Thymus (tissue), 11 donors: ENCODE results near the gene KCNJ16. TPM values are rescaled to one million over a fixed set of nuclear protein-coding genes. Genes with fewer than 3 reads are reported as not detected.
A peak's percentile ranks its signal among the peaks of the same experiment; 100 is the strongest.

Source experiments
- DNase-seq, 9 donors: peaks; one replicate each; pipeline ENCODE4 v3.0.0-alpha.2; 2013; ENCODE audit warnings: low spot score in 9 of 9, low read depth in 6 of 9, missing footprints in 1 of 9
- H3K27ac ChIP-seq, 2 donors: one replicate each; pipeline ENCODE4 v1.5.1; 2013; ENCODE audit warnings: control low read depth in 1 of 2, low read depth in 1 of 2, low read length in 1 of 2, mild to moderate bottlenecking in 1 of 2, moderate library complexity in 1 of 2
- H3K27me3 ChIP-seq, 2 donors: one replicate each; pipeline ENCODE4 v1.5.1; 2013; ENCODE audit warnings: low read length in 1 of 2; ENCODE audit not compliant: control insufficient read depth in 2 of 2, insufficient read depth in 1 of 2
- H3K36me3 ChIP-seq, 2 donors: one replicate each; pipeline ENCODE4 v1.5.1; 2013; ENCODE audit warnings: low read length in 1 of 2, mild to moderate bottlenecking in 1 of 2, moderate library complexity in 1 of 2; ENCODE audit not compliant: control insufficient read depth in 2 of 2, insufficient read depth in 2 of 2
- H3K4me1 ChIP-seq, 2 donors: one replicate each; pipeline ENCODE4 v1.5.1; 2013; ENCODE audit warnings: low read length in 2 of 2; ENCODE audit not compliant: control insufficient read depth in 2 of 2, insufficient read depth in 2 of 2
- H3K4me3 ChIP-seq, 2 donors: one replicate each; pipeline ENCODE4 v1.5.1; 2013; ENCODE audit warnings: low read length in 2 of 2, control low read depth in 1 of 2, mild to moderate bottlenecking in 1 of 2
- H3K9me3 ChIP-seq, 2 donors: one replicate each; pipeline ENCODE4 v1.5.1; 2013; ENCODE audit warnings: low read length in 1 of 2, mild to moderate bottlenecking in 1 of 2; ENCODE audit not compliant: control insufficient read depth in 2 of 2, insufficient read depth in 1 of 2
- WGBS: extraction: QIAGEN DNeasy Blood & Tissue Kit; methylation state at CpG from one replicate; pipeline ENCODE4 v1.1.7; 2013; 5-methylcytosine and 5-hydroxymethylcytosine counted together
- polyA plus RNA-seq: library from polyadenylated mRNA; stranded (reverse); fragments of 200-250 nt; gene quantifications from one replicate; pipeline ENCODE4 v1.2.3, GENCODE V29; 2013
- total RNA-seq: library from RNA; stranded (reverse); fragments of 120-200 nt; gene quantifications from one replicate; pipeline ENCODE4 v1.2.4, GENCODE V29; 2013
- donor health status: healthy.

The KCNJ16 gene
- total and polyA plus RNA-seq, 2 donors: 0.05 to 3.9 TPM

DNA sequence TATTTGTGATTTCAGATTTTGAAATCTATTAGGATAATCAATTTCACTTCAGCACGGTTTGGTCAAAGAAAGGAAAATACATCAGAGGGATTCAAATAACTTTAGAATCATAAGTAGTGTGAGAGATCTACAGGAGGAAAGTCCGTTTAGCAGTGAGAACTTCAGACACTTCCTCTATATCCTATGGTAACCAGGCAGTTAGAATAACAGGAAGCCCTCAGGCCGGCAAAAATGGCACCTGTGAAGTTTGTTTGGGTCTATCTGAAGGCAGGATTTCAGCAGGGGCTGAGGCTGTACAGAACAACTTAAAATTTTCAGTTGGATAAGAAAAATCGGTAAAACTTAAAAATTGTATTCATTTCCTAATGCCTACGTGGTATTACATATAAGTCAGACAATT, 24.9 kb downstream of the KCNJ16 start:
- peak in 2 of 9 donors; percentile 10 to 19 for DNase-seq
- no peaks in the 10 kb centered on the region for H3K9me3 ChIP-seq
- no peaks in the 10 kb centered on the region for H3K27me3 ChIP-seq
- no peak overlapping the region for H3K27ac ChIP-seq
- no peak overlapping the region for H3K4me3 ChIP-seq
- H3K4me1 ChIP-seq: no peaks in the 10 kb centered on the region
- WGBS: 22% methylated on average over 5 of the region's 5 CpGs
- H3K36me3 ChIP-seq: no peaks in the 10 kb centered on the region

DNA sequence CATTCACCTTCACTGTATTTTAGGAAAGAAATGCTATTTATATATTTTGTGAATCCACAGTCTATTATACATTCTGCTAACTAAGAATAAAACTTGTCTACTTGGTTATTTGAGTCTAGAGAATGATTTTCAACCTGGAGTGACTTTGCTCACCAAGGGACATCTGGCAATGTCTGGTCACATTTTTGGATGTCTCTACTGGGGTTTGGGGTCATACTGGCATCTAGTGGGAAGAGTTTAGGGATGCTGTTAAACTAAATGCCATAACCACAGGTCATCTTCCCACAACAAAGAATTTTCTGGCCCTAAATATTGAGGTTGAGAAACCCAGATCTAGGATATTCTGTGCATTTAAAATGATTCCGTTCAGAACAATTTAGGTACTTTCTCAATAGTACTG, 26.0 kb downstream of the KCNJ16 start:
- no peak for DNase-seq
- Histone ChIP-seq H3K27me3 (no peaks in the 10 kb centered on the region), H3K27ac (no peak overlapping the region), H3K9me3 (no peaks in the 10 kb centered on the region), H3K4me3 (no peak overlapping the region), H3K36me3 (no peaks in the 10 kb centered on the region), H3K4me1 (no peaks in the 10 kb centered on the region)
- WGBS: 100% methylated on average over 1 of the region's 1 CpG

DNA sequence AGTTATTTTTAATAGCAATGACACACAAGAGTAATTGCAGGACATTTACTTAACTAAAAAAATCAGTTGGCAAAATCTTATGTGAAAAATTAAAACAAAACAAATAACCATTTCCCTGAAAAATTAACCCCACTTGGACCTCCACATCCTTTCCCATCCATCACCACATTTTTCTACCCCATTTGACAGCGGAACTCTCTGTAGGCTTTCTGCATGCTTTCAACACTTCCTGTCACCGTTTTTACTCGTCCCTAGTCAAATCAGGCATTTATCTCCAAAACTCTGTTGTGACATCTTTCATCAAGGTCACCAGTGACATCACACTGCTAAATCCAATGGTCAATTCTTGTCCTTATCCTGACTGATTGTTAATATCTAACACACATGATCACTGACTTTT, 27.5 kb downstream of the KCNJ16 start:
- Histone ChIP-seq H3K27me3 (no peaks in the 10 kb centered on the region), H3K4me3 (no peak overlapping the region), H3K36me3 (no peaks in the 10 kb centered on the region), H3K4me1 (no peaks in the 10 kb centered on the region), H3K9me3 (no peaks in the 10 kb centered on the region), H3K27ac (no peak overlapping the region)
- no peak for DNase-seq
- 76% methylated on average over 3 of the region's 3 CpGs for WGBS

DNA sequence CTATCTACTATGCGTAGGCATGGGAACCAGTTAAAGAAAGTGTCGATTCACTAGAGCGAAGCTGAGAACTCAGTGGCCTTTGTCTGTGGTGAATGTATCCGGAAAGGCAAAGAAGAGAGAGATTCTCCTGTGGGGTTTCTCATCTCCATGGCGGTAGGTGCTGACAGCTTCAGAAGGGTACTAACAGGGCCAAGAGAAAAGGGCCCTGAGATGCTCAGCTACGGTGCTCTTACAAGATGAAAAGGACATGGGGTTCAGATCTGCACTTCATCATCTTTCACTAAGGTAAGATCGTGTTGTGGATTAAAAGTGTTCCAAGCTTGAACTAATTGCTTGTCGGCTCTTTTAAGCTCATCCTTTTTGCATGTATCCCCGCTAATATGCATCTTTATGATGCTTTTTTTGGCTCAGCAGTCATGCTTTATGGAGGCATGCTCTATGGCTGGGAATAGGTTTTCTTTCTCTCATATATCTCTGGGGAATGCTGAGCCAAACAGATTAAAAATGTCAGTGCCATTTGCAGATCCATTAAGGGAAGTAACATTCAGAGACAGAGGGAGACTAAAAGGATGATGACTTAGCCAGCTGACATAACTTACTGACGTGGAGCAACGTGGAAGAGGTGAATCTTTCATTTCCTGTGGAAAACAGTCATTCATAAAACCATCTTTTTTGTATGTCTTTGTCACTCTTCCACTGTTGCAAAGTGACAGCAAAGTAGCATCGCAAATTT, 29.9 kb downstream of the KCNJ16 start:
- H3K4me1 ChIP-seq: no peaks in the 10 kb centered on the region
- no peaks in the 10 kb centered on the region for H3K27me3 ChIP-seq
- whole genome bisulfite sequencing: 84% methylated on average over 12 of the region's 12 CpGs
- no peak for DNase-seq
- H3K27ac ChIP-seq: no peak overlapping the region
- no peak overlapping the region for H3K4me3 ChIP-seq
- no peaks in the 10 kb centered on the region for H3K9me3 ChIP-seq
- H3K36me3 ChIP-seq: no peaks in the 10 kb centered on the region

DNA sequence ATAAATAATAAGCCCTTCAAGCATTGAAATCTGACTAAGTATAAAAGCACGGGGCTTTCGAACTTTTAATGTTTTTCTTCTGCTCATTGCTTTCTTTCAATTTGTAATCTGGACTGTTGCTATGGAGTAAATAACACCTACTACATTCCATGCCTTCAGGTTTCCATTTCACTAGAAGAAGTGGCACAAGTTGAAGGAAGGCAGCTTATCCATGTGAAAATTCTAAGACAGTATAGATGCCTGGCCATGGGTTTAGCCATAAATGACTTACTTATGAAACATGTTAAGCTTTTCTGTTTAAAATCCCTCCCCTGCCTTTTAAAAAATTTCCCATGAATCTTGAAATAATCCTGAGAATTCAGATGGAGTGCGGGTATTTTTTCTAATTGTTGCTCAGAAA, 30.6 kb downstream of the KCNJ16 start:
- WGBS: 98% methylated on average over 3 of the region's 3 CpGs
- H3K4me1 ChIP-seq: no peaks in the 10 kb centered on the region
- DNase-seq: no peak
- H3K4me3 ChIP-seq: no peak overlapping the region
- no peak overlapping the region for H3K27ac ChIP-seq
- H3K27me3 ChIP-seq: no peaks in the 10 kb centered on the region
- H3K9me3 ChIP-seq: no peaks in the 10 kb centered on the region
- no peaks in the 10 kb centered on the region for H3K36me3 ChIP-seq

DNA sequence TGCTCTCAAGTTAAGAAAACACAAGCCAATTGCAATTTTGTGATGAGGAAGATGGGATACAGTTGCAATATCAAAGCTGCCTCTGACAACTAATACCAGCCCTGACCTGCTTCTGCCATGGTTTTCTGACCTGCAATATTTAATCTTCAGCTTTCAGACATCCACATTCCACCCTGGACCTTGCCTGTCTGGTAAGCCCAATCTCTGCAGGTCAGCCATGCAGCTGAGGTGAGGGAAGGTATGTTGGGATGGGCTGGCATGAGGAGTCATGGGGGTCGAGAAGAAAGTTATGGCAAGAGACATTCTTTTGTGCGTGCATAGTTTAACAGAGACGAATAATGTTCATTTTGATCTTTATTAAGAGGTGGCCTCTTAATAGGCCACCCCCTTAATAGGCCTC, 31.5 kb downstream of the KCNJ16 start:
- H3K27ac ChIP-seq: no peak overlapping the region
- DNase-seq: no peak
- 83% methylated on average over 3 of the region's 3 CpGs for WGBS
- no peaks in the 10 kb centered on the region for H3K36me3 ChIP-seq
- H3K4me1 ChIP-seq: no peaks in the 10 kb centered on the region
- no peaks in the 10 kb centered on the region for H3K27me3 ChIP-seq
- no peaks in the 10 kb centered on the region for H3K9me3 ChIP-seq
- no peak overlapping the region for H3K4me3 ChIP-seq

DNA sequence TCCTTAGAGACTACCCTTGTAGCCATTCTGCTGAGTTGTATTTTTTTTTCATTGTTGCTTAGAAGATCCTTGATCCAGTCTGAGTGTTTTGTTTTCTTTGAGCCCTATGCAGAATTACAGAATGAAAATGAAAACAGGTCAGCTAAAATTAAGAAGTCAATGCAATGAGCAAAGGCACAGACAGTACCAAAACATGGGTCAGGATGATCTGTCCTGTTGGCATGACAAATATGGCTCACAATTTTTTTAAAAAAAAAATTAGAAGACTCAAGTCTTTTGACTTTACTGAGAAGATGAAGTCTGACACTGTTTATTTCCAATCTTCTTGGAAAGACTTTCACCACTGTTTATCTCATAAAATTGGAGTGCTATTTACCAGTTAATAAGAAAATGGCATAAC, 32.4 kb downstream of the KCNJ16 start:
- Histone ChIP-seq H3K9me3 (no peaks in the 10 kb centered on the region), H3K4me1 (no peaks in the 10 kb centered on the region), H3K27ac (no peak overlapping the region), H3K36me3 (no peaks in the 10 kb centered on the region), H3K4me3 (no peak overlapping the region), H3K27me3 (no peaks in the 10 kb centered on the region)
- no peak for DNase-seq

DNA sequence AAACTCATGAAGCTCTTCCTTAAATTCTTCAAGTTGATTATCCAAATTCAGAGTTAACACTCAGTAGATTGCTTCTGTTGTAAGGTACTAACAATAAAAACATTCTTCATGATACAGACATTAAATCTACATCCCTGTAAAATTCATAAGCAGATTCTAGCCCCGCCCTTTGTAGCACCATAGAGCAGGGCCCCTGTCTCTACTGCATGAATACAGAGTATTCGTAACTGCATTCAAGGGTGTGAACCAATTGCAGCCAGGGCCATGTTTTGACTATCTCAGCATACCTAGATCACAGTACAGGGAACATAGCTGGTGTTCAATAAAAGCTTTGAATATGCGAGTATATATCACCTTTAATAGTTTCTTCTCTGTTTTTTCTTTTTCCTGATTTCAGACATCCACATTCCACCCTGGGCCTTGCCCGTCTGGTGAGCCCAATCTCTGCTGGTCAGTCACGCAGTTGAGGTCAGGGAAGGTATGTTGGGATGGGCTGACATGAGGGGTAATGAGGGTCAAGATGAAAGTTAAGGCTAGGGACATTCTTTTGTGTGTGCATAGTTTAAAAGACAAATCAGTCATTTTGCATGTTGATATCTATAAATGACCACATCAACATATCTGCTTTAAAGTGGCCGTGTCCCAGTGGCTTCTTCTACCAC, 33.0 kb downstream of the KCNJ16 start:
- Histone ChIP-seq H3K4me3 (no peak overlapping the region), H3K27ac (no peak overlapping the region), H3K4me1 (no peaks in the 10 kb centered on the region)

DNA sequence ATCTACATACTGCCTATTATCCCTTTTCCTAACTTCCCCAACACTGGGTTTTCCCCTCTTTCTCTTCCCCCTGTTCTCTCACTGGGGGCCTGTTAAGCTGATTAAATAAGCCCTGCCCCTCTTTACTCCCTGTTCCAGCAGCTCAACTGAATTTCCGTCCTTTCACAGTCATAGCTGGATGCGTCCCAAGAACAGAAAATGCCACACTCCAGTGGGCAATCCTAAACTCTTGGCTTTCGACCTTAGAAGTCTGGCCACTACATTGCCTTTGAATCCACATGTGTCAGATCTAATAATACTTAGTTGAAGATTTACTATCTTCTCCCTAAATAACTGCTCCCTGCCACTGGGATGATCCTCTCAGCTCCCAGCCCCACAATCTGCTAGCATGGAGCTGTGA, 34.5 kb downstream of the KCNJ16 start:
- Histone ChIP-seq H3K27ac (no peak overlapping the region), H3K4me1 (no peaks in the 10 kb centered on the region), H3K36me3 (no peaks in the 10 kb centered on the region), H3K27me3 (no peaks in the 10 kb centered on the region), H3K4me3 (no peak overlapping the region), H3K9me3 (no peaks in the 10 kb centered on the region)
- DNase-seq: no peak
- 96% methylated on average over 3 of the region's 3 CpGs for WGBS

More for the DNA sequence above, 33.0 kb downstream of the KCNJ16 start:
- Histone ChIP-seq H3K9me3 (no peaks in the 10 kb centered on the region), H3K27me3 (no peaks in the 10 kb centered on the region), H3K36me3 (no peaks in the 10 kb centered on the region)
- DNase-seq: no peak
- WGBS: 97% methylated on average over 6 of the region's 6 CpGs
